ENCODE measurements around the gene TDO2. TPM values are rescaled to one million over a fixed set of nuclear protein-coding genes. Genes with fewer than 3 reads are reported as not detected.

The TDO2 gene
- polyA plus RNA-seq, 1 donor (not counting 4 experiments of a cell fraction or from before 2014, with no cell fraction given) = not detected

DNA sequence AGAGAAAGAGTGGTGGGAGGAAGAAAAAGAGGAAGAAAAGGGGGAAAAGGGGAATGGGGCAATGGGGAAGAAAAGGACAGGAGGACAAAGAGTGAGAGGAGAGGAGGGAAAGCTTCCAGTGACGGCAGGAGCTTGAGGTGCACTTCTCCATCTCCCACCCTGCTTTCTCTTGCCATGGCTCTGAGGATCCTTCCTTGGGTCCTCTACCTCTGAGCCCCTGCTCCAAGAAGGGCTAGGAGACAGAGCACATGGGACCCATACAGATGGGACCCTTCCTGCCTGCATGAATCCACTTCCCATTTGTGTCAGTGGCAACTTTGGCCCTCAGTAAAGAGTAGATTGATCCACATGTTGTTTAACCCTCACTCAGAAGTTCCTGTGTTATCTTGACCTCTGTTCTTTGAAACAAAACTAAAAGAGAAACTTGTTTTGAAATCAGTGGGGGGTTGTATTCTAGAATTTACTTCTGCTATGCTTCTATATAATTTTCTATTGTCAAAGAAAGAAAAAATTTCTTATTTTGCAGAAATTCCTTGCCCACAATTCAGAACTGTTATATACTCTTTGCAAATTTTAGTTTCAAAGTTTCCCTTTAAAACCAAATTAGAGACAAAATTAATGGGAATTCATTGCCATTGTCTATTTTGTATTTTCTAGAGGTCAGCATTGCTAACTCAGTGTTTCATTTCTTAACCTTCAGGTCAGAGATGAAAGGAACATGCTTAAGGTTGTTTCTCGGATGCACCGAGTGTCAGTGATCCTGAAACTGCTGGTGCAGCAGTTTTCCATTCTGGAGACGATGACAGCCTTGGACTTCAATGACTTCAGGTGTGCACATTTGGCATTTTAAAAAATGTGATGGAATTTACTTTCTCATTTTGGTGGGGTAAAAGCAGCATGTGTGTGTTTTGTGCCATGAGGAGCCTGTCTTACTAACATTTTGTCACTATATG is 5.0 kb downstream of the TDO2 start:
- Histone ChIP-seq H3K27ac (ENCODE audit: control insufficient read depth, insufficient read depth, low read length) (no peak overlapping the region), H3K27me3 (ENCODE audit: control insufficient read depth, extremely low read depth, insufficient read depth, low read length) (no peaks in the 10 kb centered on the region), H3K9me1 (ENCODE audit: control insufficient read depth, extremely low read depth, insufficient read depth, low read length) (no peaks in the 10 kb centered on the region), H3K79me2 (ENCODE audit: control insufficient read depth, insufficient read depth, low read length) (no peaks in the 10 kb centered on the region), H3K36me3 (ENCODE audit: control insufficient read depth in 2 of 2, extremely low read depth in 1 of 2, insufficient read depth in 2 of 2, low read length in 2 of 2) (no peaks in the 10 kb centered on the region), H2AFZ (ENCODE audit: control insufficient read depth, low read length) (no peak overlapping the region), H3K9ac (ENCODE audit: control insufficient read depth, extremely low read depth, insufficient read depth, low read length) (no peak overlapping the region), H3K4me1 (ENCODE audit: control insufficient read depth, extremely low read depth, insufficient read depth, low read length) (no peaks in the 10 kb centered on the region), H4K20me1 (ENCODE audit: control insufficient read depth, extremely low read depth, insufficient read depth, low read length) (no peaks in the 10 kb centered on the region), H3K4me2 (ENCODE audit: control insufficient read depth, extremely low read depth, insufficient read depth, low read depth, low read length) (no peak overlapping the region), H3K4me3 (ENCODE audit: control insufficient read depth in 2 of 3, extremely low read depth in 1 of 3, insufficient read depth in 2 of 3, low read depth in 1 of 3, low read length in 3 of 3) (no peak overlapping the region), H3K9me3 (ENCODE audit: control insufficient read depth, low read depth, low read length) (no peaks in the 10 kb centered on the region)
- FAIRE-seq (no peak), DNase-seq (ENCODE audit: low read depth, low spot score) (no peak)
- dilution Hi-C loops (cut with MboI; ENCODE audit: extremely low pct_ligation_motif_present, low sequenced_read_pairs) = no loop called here
- no peak for TF ChIP-seq EZH2 (IDR thresholded peaks at IDR 0.05; ENCODE audit: low read length)
- TF ChIP-seq, protein P1, sequence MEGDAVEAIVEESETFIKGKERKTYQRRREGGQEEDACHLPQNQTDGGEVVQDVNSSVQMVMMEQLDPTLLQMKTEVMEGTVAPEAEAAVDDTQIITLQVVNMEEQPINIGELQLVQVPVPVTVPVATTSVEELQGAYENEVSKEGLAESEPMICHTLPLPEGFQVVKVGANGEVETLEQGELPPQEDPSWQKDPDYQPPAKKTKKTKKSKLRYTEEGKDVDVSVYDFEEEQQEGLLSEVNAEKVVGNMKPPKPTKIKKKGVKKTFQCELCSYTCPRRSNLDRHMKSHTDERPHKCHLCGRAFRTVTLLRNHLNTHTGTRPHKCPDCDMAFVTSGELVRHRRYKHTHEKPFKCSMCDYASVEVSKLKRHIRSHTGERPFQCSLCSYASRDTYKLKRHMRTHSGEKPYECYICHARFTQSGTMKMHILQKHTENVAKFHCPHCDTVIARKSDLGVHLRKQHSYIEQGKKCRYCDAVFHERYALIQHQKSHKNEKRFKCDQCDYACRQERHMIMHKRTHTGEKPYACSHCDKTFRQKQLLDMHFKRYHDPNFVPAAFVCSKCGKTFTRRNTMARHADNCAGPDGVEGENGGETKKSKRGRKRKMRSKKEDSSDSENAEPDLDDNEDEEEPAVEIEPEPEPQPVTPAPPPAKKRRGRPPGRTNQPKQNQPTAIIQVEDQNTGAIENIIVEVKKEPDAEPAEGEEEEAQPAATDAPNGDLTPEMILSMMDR (optimal IDR thresholded peaks at IDR 0.05 in 1 of 3, IDR thresholded peaks at IDR 0.05 in 1 of 3, conservative IDR thresholded peaks at IDR 0.05 in 1 of 3; ENCODE audit: extremely low read depth in 1 of 3, insufficient read depth in 2 of 3, low read length in 3 of 3) = no peak

DNA sequence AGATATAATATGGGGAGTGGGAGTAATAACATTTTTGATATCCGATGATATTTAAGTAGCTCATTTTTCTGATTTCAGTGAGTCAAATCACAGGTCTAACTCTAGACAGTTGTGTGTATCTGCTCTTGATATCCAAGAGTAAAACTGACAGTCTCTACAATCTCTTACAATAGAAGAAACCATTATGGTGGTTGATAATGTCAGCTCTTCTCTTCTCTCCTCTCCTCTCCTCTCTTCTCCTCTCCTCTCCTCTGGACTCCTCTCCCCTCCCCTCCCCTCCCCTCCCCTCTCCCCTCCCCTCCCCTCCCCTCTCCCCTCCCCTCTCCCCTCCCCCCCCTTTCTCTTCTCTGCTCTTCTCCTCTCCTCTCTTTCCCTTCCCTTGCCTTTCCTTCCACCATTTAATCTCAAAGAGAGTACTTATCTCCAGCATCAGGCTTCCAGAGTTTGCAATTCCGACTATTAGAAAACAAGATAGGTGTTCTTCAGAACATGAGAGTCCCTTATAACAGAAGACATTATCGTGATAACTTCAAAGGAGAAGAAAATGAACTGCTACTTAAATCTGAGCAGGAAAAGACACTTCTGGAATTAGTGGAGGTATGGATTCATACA is 6.2 kb downstream of the TDO2 start:
- Histone ChIP-seq H3K79me2 (ENCODE audit: control insufficient read depth, insufficient read depth, low read length) (no peaks in the 10 kb centered on the region), H3K4me3 (ENCODE audit: control insufficient read depth in 2 of 3, extremely low read depth in 1 of 3, insufficient read depth in 2 of 3, low read depth in 1 of 3, low read length in 3 of 3) (no peak overlapping the region), H3K27me3 (ENCODE audit: control insufficient read depth, extremely low read depth, insufficient read depth, low read length) (no peaks in the 10 kb centered on the region), H3K27ac (ENCODE audit: control insufficient read depth, insufficient read depth, low read length) (no peak overlapping the region), H3K9me3 (ENCODE audit: control insufficient read depth, low read depth, low read length) (no peaks in the 10 kb centered on the region), H2AFZ (ENCODE audit: control insufficient read depth, low read length) (no peak overlapping the region), H3K4me1 (ENCODE audit: control insufficient read depth, extremely low read depth, insufficient read depth, low read length) (no peaks in the 10 kb centered on the region), H3K9me1 (ENCODE audit: control insufficient read depth, extremely low read depth, insufficient read depth, low read length) (no peaks in the 10 kb centered on the region), H3K36me3 (ENCODE audit: control insufficient read depth in 2 of 2, extremely low read depth in 1 of 2, insufficient read depth in 2 of 2, low read length in 2 of 2) (no peaks in the 10 kb centered on the region), H4K20me1 (ENCODE audit: control insufficient read depth, extremely low read depth, insufficient read depth, low read length) (no peaks in the 10 kb centered on the region), H3K9ac (ENCODE audit: control insufficient read depth, extremely low read depth, insufficient read depth, low read length) (no peak overlapping the region), H3K4me2 (ENCODE audit: control insufficient read depth, extremely low read depth, insufficient read depth, low read depth, low read length) (no peak overlapping the region)
- TF ChIP-seq, protein P1 (optimal IDR thresholded peaks at IDR 0.05 in 1 of 3, IDR thresholded peaks at IDR 0.05 in 1 of 3, conservative IDR thresholded peaks at IDR 0.05 in 1 of 3; ENCODE audit: extremely low read depth in 1 of 3, insufficient read depth in 2 of 3, low read length in 3 of 3) = no peak
- no peak for TF ChIP-seq EZH2 (IDR thresholded peaks at IDR 0.05; ENCODE audit: low read length)
- DNase-seq (ENCODE audit: low read depth, low spot score) (no peak), FAIRE-seq (no peak)
- dilution Hi-C loops (cut with MboI; ENCODE audit: extremely low pct_ligation_motif_present, low sequenced_read_pairs) = no loop called here

Measured in keratinocyte (primary cell).